ENCODE measurements around the gene EIF3B.

DNA sequence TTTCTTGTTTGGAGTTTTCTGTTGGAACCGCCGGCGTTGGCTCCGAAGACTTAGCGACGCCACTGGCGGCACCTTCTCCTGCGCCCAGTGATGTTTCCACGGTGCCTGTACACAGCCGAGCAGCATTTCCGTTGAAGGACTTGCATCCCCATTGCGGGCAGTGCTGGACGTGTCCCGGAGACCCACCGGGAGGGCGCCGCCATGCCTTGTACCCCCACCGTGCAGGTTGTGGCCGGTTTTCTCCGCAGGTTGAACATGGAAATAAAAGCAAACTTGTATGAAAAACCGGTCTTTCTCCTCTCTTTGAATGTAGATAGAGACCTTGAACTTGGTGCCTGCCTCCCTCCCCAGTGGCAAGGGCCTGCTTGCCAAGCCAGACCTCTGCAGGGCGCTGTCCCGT lies 25.8 kb downstream of the EIF3B start:
- TF ChIP-seq CTCF (IDR thresholded peaks at IDR 0.05; ENCODE audit: borderline replicate concordance, extremely low read depth, low read length, poor library complexity, severe bottlenecking), result no peak
- TF ChIP-seq EZH2 (IDR thresholded peaks at IDR 0.05; ENCODE audit: borderline replicate concordance, low read depth, low read length, severe bottlenecking), result no peak

Measured in DND-41 (cell line).